Esophagus squamous epithelium (tissue), 4 donors: ENCODE results near the gene ASB9.
"Not testable (repeated sequence)": the region's sequence is repeated elsewhere in the genome, so short reads cannot be mapped to it uniquely, and the experiment has no call there.

Experiments
- CTCF ChIP-seq, 6 experiments: fragments of 450-650 bp in 4 of 6; fragments of 200-600 bp in 2 of 6; sonication (generic) in 2 of 6; IDR thresholded peaks; one replicate each; pipeline ENCODE4 v1.5.1; 2016 to 2019; ENCODE audit warnings: antibody characterized with exemption in 6 of 6, mild to moderate bottlenecking in 4 of 6, moderate library complexity in 4 of 6
- POLR2A ChIP-seq, 4 donors: fragments of 450-650 bp; IDR thresholded peaks; one replicate each; pipeline ENCODE4 v1.6.1; 2017; ENCODE audit warnings: antibody characterized with exemption in 4 of 4, mild to moderate bottlenecking in 4 of 4, moderate library complexity in 3 of 4

GRCh38 chrX:15198608-15199202 is 71.2 kb downstream of the ASB9 start:
- not testable (repeated sequence) for TF ChIP-seq CTCF, POLR2A (IDR thresholded peaks at IDR 0.05)
